ENCODE data around the gene ADAMTS15. TPM values are rescaled to one million over a fixed set of nuclear protein-coding genes. Genes with fewer than 3 reads are reported as not detected.

Gene ADAMTS15
- total RNA-seq, 2 donors from 2014 or later: 0.59 to 1.5 TPM

DNA sequence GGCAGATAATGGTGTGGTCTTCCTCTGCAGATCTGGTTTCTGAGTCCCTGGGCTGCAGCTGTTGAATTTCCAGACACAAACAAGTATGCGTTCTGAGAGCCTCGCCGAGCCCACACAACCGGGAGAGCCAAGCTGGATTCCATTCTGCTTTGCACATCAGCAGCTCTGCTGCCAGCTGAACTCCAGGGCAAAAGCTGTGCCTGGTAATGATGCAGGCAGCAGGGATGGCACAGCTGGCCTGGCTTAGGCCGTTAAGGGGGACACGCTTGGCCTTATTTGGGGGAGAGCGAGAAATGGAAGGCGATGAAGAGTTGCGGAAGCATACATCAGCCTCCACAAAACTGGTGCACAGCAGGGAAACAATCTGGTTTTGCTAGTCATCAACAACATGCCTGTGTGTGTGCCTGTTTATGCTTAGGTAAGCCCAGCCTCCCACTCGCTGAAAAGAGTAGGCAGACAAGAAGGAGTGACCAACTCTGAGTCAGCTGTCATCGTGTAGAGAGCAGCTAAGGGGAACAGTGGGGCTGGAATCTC is 45.1 kb upstream of the ADAMTS15 start:
- H3K9me3 ChIP-seq: no peaks in the 10 kb centered on the region
- no peaks in the 10 kb centered on the region for H3K36me3 ChIP-seq
- H3K4me3 ChIP-seq: no peak overlapping the region
- intact Hi-C loops (cut with DNase I): no loop called here
- 41% methylated on average over 11 of the region's 11 CpGs for WGBS
- H3K4me1 ChIP-seq (replicated peaks): no peaks in the 10 kb centered on the region
- no peaks in the 10 kb centered on the region for H3K27me3 ChIP-seq (replicated peaks; ENCODE audit: insufficient read depth)
- no peak for DNase-seq (ENCODE audit: low spot score)
- TF ChIP-seq, protein P1, sequence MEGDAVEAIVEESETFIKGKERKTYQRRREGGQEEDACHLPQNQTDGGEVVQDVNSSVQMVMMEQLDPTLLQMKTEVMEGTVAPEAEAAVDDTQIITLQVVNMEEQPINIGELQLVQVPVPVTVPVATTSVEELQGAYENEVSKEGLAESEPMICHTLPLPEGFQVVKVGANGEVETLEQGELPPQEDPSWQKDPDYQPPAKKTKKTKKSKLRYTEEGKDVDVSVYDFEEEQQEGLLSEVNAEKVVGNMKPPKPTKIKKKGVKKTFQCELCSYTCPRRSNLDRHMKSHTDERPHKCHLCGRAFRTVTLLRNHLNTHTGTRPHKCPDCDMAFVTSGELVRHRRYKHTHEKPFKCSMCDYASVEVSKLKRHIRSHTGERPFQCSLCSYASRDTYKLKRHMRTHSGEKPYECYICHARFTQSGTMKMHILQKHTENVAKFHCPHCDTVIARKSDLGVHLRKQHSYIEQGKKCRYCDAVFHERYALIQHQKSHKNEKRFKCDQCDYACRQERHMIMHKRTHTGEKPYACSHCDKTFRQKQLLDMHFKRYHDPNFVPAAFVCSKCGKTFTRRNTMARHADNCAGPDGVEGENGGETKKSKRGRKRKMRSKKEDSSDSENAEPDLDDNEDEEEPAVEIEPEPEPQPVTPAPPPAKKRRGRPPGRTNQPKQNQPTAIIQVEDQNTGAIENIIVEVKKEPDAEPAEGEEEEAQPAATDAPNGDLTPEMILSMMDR (IDR thresholded peaks at IDR 0.05): no peak
- peak; percentile 23 for TF ChIP-seq POLR2AphosphoS5 (IDR thresholded peaks at IDR 0.05)
- no peak for TF ChIP-seq POLR2A (IDR thresholded peaks at IDR 0.05)
- H3K27ac ChIP-seq: peak overlapping the region; percentile 35 to 54

DNA sequence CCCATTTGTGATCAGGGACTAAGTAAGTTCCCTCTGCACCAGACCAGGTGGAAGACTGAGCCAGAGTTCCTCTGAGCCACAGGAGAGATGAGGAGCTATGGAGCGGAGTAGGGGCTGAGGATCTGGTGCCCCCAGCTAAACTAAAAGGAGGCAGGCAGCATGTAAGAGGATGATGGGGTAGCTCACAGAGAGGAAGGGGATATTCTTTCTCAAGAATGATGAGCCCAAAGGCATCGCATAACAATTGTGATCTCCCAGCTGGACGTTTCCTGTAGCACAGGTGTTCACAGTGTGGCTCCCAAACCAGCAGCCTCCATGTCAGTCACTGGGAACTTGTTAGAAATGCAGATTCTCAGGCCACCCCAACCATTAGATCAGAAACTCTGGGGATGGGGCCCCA is 44.5 kb upstream of the ADAMTS15 start:
- intact Hi-C loops (cut with DNase I): no loop called here
- Histone ChIP-seq H3K27ac (peak overlapping the region; percentile 35 to 54), H3K9me3 (no peaks in the 10 kb centered on the region), H3K27me3 (replicated peaks; ENCODE audit: insufficient read depth) (no peaks in the 10 kb centered on the region), H3K4me3 (no peak overlapping the region), H3K4me1 (replicated peaks) (no peaks in the 10 kb centered on the region), H3K36me3 (no peaks in the 10 kb centered on the region)
- DNase-seq (ENCODE audit: low spot score): no peak
- TF ChIP-seq, protein P1 (IDR thresholded peaks at IDR 0.05): no peak
- TF ChIP-seq POLR2AphosphoS5 (IDR thresholded peaks at IDR 0.05) (no peak), POLR2A (IDR thresholded peaks at IDR 0.05) (no peak)
- WGBS: 88% methylated on average over 3 of the region's 3 CpGs

DNA sequence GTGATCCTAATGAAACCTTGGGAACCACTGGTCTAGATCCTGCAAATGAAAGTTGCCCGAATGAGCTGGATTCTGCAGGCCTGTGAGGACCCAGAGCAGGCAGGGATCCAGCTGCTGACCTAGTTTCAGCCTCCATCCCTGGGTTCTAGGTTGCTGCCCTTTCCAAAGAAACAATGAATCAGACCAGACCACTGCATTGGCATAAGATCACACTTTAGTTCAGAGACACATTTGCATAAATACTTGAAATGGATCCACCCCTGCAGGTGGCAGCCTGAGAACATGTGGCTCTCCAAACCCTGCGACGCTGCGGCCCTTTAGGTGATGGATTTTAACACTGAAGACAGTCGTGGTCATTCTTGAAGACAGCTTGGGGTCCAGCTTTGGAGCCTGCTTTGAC is 43.7 kb upstream of the ADAMTS15 start:
- WGBS: 79% methylated on average over 5 of the region's 5 CpGs
- H3K4me3 ChIP-seq: no peak overlapping the region
- intact Hi-C loops (cut with DNase I): no loop called here
- H3K4me1 ChIP-seq (replicated peaks): no peaks in the 10 kb centered on the region
- H3K9me3 ChIP-seq: no peaks in the 10 kb centered on the region
- no peaks in the 10 kb centered on the region for H3K27me3 ChIP-seq (replicated peaks; ENCODE audit: insufficient read depth)
- H3K36me3 ChIP-seq: no peaks in the 10 kb centered on the region
- no peak for DNase-seq (ENCODE audit: low spot score)
- no peak overlapping the region for H3K27ac ChIP-seq
- TF ChIP-seq POLR2AphosphoS5 (IDR thresholded peaks at IDR 0.05): no peak

DNA sequence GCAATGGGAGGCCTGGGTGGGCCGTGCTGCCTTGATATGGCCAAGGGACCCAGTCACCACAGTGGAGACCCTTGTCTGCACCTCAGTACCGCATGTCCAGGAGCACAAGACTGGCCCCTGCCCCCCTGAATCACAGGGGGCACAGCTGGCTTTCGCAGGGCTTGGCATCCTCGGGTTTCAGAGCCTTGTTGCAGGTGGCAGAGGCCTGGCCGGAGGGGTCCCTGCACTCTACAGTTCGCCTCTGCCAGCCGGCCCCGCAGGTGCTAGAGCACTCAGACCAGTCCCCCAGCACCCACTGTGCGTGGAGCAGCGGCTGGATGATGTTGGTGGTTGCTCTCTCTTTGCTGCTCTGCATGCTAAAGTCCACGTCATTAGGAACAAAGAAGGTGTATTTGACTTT is 43.0 kb upstream of the ADAMTS15 start:
- Histone ChIP-seq H3K4me3 (no peak overlapping the region), H3K27ac (no peak overlapping the region), H3K9me3 (no peaks in the 10 kb centered on the region), H3K27me3 (replicated peaks; ENCODE audit: insufficient read depth) (no peaks in the 10 kb centered on the region), H3K36me3 (no peaks in the 10 kb centered on the region), H3K4me1 (replicated peaks) (no peaks in the 10 kb centered on the region)
- intact Hi-C loops (cut with DNase I): no loop called here
- 95% methylated on average over 11 of the region's 11 CpGs for whole genome bisulfite sequencing
- no peak for DNase-seq (ENCODE audit: low spot score)
- no peak for TF ChIP-seq POLR2A (IDR thresholded peaks at IDR 0.05)
- TF ChIP-seq, protein P1 (IDR thresholded peaks at IDR 0.05): no peak
- no peak for TF ChIP-seq POLR2AphosphoS5 (IDR thresholded peaks at IDR 0.05)

DNA sequence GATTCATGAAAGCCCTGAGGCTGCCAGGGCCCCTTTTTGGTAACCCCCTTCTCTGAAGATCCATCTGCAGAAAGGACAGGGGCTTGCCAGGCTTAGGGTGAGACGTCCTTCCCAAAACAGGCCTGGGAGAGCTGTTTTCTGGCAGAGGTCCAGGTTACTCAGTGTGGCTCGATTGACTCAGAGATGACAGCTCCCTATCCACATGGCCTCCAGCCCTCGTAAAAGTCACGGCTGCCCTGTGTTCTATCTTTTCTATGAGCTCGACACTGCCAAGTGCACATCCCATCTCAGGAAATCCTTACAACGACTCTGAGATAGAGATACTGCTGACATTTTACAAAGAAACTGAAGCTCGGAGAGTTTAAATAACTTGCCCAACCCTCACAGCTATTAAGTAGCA is 40.5 kb upstream of the ADAMTS15 start:
- Histone ChIP-seq H3K4me3 (no peak overlapping the region), H3K36me3 (no peaks in the 10 kb centered on the region), H3K9me3 (no peaks in the 10 kb centered on the region), H3K27me3 (replicated peaks; ENCODE audit: insufficient read depth) (no peaks in the 10 kb centered on the region), H3K4me1 (replicated peaks) (no peaks in the 10 kb centered on the region), H3K27ac (no peak overlapping the region)
- WGBS: 18% methylated on average over 7 of the region's 7 CpGs
- intact Hi-C loops (cut with DNase I): no loop called here
- TF ChIP-seq POLR2AphosphoS5 (IDR thresholded peaks at IDR 0.05) (no peak), POLR2A (IDR thresholded peaks at IDR 0.05) (no peak)
- TF ChIP-seq, protein P1 (IDR thresholded peaks at IDR 0.05): no peak
- DNase-seq (ENCODE audit: low spot score): no peak
